ENCODE measurements around the gene SPRN.
"Not testable (repeated sequence)": the region's sequence is repeated elsewhere in the genome, so short reads cannot be mapped to it uniquely, and the experiment has no call there.

The SPRN gene

DNA sequence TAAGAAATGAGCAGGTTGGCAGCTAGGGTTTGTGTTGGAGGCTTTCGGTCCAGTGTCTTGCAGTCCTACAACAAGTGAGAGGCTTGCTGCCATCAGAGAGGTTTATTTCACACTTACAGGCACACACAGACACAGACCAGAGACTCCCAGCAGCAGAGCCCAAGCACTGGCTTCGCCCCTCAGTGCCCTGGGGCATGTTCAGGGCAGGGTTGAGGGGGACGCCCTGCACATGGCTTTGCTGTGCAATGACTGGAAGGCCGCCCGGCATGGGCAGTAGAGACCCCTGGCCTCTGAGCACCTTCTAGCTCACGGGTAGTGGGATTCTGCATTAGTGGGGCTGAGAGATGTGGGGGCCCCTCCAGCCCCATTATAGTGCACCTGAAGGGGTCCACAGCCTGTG is 3.8 kb downstream of the SPRN start:
- Histone ChIP-seq H3K4me1 (ENCODE audit: control insufficient read depth, insufficient read depth, low read length) (peaks cover 2% of the 10 kb centered on the region; the same call in 1 of the 2 replicates), H3K4me3 (ENCODE audit: low read length) (no peak overlapping the region), H3K27ac (ENCODE audit: low read length) (no peak overlapping the region), H3K9me3 (ENCODE audit: control insufficient read depth, insufficient read depth, low read length) (no peaks in the 10 kb centered on the region), H3K27me3 (ENCODE audit: control insufficient read depth, insufficient read depth, low read length) (no peaks in the 10 kb centered on the region), H3K36me3 (ENCODE audit: control insufficient read depth, insufficient read depth, low read length) (peaks cover 10% of the 10 kb centered on the region; the same call in 1 of the 2 replicates)
- DNase-seq (ENCODE audit: low read depth, low spot score): no peak
- WGBS (ENCODE audit: insufficient coverage, insufficient read length): no CpG with 5 or more reads among the region's 6 CpGs

DNA sequence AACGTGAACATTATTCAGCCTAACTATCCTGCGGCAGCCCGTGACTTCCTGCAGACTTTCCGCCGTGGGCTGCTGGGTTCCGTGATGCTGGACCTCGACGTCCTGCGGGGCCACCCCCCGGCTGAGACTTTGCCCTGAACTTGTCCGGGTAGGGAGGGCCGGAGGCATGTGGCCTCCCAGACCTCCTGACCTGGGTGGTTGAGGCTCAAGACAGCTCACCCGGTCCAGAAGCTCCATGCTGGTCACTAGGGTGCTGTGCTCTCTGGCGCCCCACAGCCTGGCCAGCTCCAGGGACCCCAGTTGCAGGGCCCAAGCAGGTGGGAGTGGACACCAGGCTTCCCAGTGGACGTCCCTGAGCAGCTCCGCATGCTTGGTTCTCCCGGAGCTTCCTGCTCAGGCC is 4.4 kb downstream of the SPRN start:
- no CpG with 5 or more reads among the region's 17 CpGs for WGBS (ENCODE audit: insufficient coverage, insufficient read length)

DNA sequence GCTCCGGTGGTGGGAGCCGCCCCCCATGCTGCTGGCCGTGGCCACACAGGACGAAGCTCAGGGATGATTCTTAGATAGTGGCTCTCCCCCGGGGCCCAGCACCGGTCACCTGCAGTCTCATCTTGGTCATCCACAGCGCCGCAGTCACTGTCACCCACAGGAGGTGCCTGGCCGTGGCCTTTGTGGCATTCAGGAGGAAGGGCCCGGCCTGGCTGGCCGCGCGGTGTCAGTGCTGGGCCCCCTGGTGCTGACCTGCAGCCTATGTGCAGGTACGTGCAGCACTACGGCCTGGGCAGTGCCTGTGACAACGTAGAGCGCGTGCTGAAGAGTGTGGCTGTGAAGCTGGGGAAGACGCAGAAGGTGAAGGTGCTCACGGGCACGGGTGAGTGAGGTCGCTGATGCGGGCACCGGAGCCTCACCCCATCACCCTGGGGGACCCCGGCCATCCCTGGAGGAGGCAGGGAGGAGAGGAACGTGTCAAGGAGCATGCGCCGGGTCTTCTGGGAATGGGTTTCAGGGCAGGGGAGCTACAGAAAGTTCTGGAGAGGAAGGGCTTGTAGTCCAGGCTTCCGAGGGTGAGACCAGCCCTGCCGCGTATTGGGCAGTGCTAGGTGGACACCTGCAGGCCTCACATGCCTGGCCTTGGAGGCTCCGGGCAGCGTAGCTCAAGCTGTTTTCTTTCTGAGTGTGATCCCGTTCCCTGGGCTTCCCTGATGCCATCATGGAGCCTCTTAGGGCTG is 5.0 kb downstream of the SPRN start:
- H3K36me3 ChIP-seq (ENCODE audit: control insufficient read depth, insufficient read depth, low read length): peaks cover 10% of the 10 kb centered on the region; the same call in 1 of the 2 replicates
- WGBS (ENCODE audit: insufficient coverage, insufficient read length): no CpG with 5 or more reads among the region's 34 CpGs
- no peaks in the 10 kb centered on the region for H3K9me3 ChIP-seq (ENCODE audit: control insufficient read depth, insufficient read depth, low read length)
- H3K4me1 ChIP-seq (ENCODE audit: control insufficient read depth, insufficient read depth, low read length): peaks cover 2% of the 10 kb centered on the region; the same call in 1 of the 2 replicates
- no peak overlapping the region; the same call in 1 of the 2 replicates for H3K4me3 ChIP-seq (ENCODE audit: low read length)
- no peaks in the 10 kb centered on the region for H3K27me3 ChIP-seq (ENCODE audit: control insufficient read depth, insufficient read depth, low read length)
- H3K27ac ChIP-seq (ENCODE audit: low read length): no peak overlapping the region
- no peak for DNase-seq (ENCODE audit: low read depth, low spot score)

More for the DNA sequence above, 4.4 kb downstream of the SPRN start:
- Histone ChIP-seq H3K27me3 (ENCODE audit: control insufficient read depth, insufficient read depth, low read length) (no peaks in the 10 kb centered on the region), H3K36me3 (ENCODE audit: control insufficient read depth, insufficient read depth, low read length) (peaks cover 10% of the 10 kb centered on the region; the same call in 1 of the 2 replicates), H3K4me3 (ENCODE audit: low read length) (no peak overlapping the region), H3K9me3 (ENCODE audit: control insufficient read depth, insufficient read depth, low read length) (no peaks in the 10 kb centered on the region), H3K27ac (ENCODE audit: low read length) (no peak overlapping the region), H3K4me1 (ENCODE audit: control insufficient read depth, insufficient read depth, low read length) (peaks cover 2% of the 10 kb centered on the region; the same call in 1 of the 2 replicates)
- no peak for DNase-seq (ENCODE audit: low read depth, low spot score)

DNA sequence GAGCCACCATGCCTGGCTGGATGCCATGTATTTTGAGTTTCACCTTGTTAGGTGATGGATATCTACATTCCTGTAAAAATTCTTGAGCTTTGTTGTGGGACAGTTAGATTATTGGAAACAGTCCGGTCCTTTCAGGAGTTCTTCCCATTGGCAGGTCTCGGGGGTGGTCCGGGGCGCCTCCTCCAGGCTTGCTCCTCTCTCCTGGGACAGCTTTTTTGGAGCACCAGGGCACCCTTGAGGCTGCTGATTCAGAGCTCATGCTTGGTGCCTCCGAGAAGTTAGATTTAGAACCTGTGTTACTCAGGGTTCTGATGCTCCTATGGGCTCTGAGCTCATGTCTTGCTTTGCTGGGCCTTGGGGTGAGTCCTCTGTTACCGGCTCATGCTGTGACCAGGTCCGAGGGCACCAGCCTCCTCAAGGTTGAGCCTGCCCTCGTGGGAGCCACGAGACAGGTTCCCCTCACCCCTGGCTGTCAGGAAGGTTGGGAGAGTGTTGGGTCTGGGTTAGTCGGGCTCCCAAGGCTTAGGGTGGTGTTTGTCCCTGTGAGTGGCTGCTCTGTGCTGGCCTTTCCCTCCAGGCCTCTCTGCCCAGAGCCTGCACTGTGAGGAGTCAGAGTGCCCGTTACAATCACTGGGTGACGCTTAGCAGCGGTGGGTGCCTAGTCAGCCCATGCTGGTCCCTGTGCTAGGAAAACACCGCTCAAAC is 6.0 kb downstream of the SPRN start:
- peaks cover 10% of the 10 kb centered on the region; the same call in 1 of the 2 replicates for H3K36me3 ChIP-seq (ENCODE audit: control insufficient read depth, insufficient read depth, low read length)
- no peak overlapping the region for H3K27ac ChIP-seq (ENCODE audit: low read length)
- H3K4me3 ChIP-seq (ENCODE audit: low read length): no peak overlapping the region
- H3K4me1 ChIP-seq (ENCODE audit: control insufficient read depth, insufficient read depth, low read length): peaks cover 2% of the 10 kb centered on the region; the same call in 1 of the 2 replicates
- DNase-seq (ENCODE audit: low read depth, low spot score): no peak
- WGBS (ENCODE audit: insufficient coverage, insufficient read length): no CpG with 5 or more reads among the region's 14 CpGs
- H3K9me3 ChIP-seq (ENCODE audit: control insufficient read depth, insufficient read depth, low read length): no peaks in the 10 kb centered on the region
- no peaks in the 10 kb centered on the region for H3K27me3 ChIP-seq (ENCODE audit: control insufficient read depth, insufficient read depth, low read length)

DNA sequence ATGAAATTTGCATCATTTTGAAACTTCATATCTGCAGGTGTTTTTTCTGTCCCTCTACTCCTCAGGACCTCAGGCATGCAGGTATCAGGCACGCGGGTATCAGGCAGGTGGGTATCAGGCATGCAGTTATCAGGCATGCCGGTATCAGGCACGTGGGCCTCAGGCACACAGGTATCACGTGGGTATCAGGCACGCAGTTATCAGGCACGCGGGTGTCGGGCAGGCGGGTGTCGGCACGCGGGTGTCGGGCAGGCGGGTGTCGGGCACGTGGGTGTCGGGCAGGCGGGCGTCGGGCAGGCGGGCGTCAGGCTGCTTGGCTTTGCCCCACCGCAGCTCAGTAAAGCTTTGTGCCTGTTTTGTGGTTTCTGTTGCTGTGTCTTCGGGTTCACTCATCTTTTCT is 8.7 kb downstream of the SPRN start:
- WGBS (ENCODE audit: insufficient coverage, insufficient read length): no CpG with 5 or more reads among the region's 25 CpGs
- H3K27ac ChIP-seq (ENCODE audit: low read length): no peak overlapping the region
- no peak overlapping the region for H3K4me3 ChIP-seq (ENCODE audit: low read length)
- no peaks in the 10 kb centered on the region; the same call in 1 of the 2 replicates for H3K4me1 ChIP-seq (ENCODE audit: control insufficient read depth, insufficient read depth, low read length)
- DNase-seq (ENCODE audit: low read depth, low spot score): no peak
- H3K9me3 ChIP-seq (ENCODE audit: control insufficient read depth, insufficient read depth, low read length): no peaks in the 10 kb centered on the region
- no peaks in the 10 kb centered on the region for H3K27me3 ChIP-seq (ENCODE audit: control insufficient read depth, insufficient read depth, low read length)
- H3K36me3 ChIP-seq (ENCODE audit: control insufficient read depth, insufficient read depth, low read length): peaks cover 10% of the 10 kb centered on the region

DNA sequence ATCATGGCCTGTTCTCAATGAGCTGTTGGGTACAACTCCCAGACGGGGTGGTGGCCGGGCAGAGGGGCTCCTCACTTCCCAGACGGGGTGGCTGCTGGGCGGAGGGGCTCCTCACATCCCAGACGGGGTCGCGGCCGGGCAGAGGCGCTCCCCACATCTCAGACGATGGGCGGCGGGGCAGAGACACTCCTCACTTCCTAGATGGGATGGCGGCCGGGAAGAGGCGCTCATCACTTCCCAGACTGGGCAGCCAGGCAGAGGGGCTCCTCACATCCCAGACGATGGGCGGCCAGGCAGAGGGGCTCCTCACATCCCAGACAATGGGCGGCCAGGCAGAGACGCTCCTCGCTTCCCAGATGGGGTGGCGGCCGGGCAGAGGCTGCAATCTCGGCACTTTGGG is 10.0 kb downstream of the SPRN start:
- H3K27me3 ChIP-seq (ENCODE audit: control insufficient read depth, insufficient read depth, low read length); H3K36me3 ChIP-seq (ENCODE audit: control insufficient read depth, insufficient read depth, low read length); H3K4me1 ChIP-seq (ENCODE audit: control insufficient read depth, insufficient read depth, low read length); H3K4me3 ChIP-seq (ENCODE audit: low read length); H3K27ac ChIP-seq (ENCODE audit: low read length); H3K9me3 ChIP-seq (ENCODE audit: control insufficient read depth, insufficient read depth, low read length); DNase-seq (ENCODE audit: low read depth, low spot score): not testable (repeated sequence)
- no CpG with 5 or more reads among the region's 23 CpGs for WGBS (ENCODE audit: insufficient coverage, insufficient read length)

GRCh38 chr10:133412381-133412711 is 12.1 kb downstream of the SPRN start:
- DNase-seq (ENCODE audit: low read depth, low spot score): no peak
- H3K4me1 ChIP-seq (ENCODE audit: control insufficient read depth, insufficient read depth, low read length): no peaks in the 10 kb centered on the region
- H3K36me3 ChIP-seq (ENCODE audit: control insufficient read depth, insufficient read depth, low read length): peaks cover 4% of the 10 kb centered on the region; the same call in 1 of the 2 replicates
- no peaks in the 10 kb centered on the region for H3K27me3 ChIP-seq (ENCODE audit: control insufficient read depth, insufficient read depth, low read length)
- H3K4me3 ChIP-seq (ENCODE audit: low read length): no peak overlapping the region
- H3K9me3 ChIP-seq (ENCODE audit: control insufficient read depth, insufficient read depth, low read length): no peaks in the 10 kb centered on the region
- no peak overlapping the region for H3K27ac ChIP-seq (ENCODE audit: low read length)

DNA sequence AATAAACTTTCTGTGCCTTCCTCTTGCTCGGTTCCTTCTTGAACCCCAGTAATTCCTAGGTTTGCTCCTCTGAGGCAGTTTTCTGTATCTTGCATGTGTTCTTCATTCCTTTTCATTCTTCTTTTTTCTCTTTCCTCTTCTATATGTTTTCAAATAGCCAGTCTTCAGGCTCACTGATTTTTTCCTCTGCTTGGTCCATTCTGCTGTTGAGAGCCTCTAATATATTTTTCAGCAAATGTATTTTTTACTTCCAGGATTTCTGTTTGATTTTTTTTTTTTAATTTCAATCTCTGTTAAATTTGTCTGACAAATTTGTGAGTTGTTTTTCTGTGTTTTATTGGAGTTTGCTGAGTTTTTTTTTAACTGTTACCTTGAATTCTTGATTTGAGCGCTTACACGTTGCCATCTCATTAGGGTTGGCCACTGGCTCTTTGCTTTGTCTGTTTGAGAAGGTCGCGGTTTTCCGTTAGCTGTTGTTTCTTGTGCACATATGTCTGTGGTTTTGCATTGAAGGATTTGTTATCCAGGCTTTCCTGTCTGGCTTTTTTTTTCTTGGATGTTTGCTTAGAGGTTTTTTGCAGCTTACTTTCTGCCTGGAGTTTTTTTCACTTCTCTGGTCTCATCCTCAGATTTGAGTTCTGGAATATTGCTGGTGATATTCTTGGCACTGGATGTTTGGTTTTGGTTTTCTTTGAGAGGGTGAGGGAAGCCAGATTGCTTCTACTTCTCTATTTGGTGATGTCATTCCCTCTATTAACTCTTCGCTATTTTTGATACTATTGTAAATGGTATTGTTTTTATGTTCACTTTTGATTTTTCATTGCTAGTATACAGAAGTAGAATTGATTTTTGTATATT is 12.7 kb downstream of the SPRN start:
- no CpG with 5 or more reads among the region's 7 CpGs for WGBS (ENCODE audit: insufficient coverage, insufficient read length)

DNA sequence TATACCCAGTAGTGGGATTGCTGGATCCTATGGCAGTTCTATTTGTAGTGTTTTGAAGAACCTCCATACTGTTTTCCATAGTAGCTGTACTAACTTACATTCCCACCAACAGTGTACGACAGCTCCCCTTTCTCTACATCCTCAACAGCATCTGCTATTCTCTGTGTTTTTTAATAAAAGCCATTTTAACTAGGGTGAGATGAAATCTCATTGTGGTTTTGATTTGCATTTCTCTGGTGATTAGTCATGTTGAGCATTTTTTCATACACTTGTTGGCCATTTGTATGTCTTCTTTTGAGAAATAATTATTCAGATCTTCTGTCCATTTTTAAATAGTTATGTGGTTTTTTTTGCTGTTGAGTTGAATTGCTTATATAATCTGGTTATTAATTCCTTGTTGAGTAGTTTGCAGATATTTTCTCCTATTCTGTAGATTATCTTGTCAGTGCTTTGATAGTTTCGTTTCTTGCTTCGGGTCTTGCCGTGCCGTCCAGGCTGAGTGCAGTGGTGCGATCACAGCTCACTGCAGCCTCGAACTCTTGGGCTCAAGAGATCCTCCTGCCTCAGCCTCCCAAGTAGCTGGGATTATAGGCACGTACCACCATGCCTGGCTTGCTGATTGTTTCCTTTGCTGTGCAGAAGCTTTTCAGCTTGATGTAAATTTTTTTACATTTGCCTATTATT is 18.4 kb downstream of the SPRN start:
- no peaks in the 10 kb centered on the region for H3K27me3 ChIP-seq (ENCODE audit: control insufficient read depth, insufficient read depth, low read length)
- peaks cover 12% of the 10 kb centered on the region for H3K36me3 ChIP-seq (ENCODE audit: control insufficient read depth, insufficient read depth, low read length)

More for the DNA sequence above, 12.7 kb downstream of the SPRN start:
- DNase-seq (ENCODE audit: low read depth, low spot score): no peak
- Histone ChIP-seq H3K27me3 (ENCODE audit: control insufficient read depth, insufficient read depth, low read length) (no peaks in the 10 kb centered on the region), H3K27ac (ENCODE audit: low read length) (no peak overlapping the region), H3K9me3 (ENCODE audit: control insufficient read depth, insufficient read depth, low read length) (no peaks in the 10 kb centered on the region), H3K4me1 (ENCODE audit: control insufficient read depth, insufficient read depth, low read length) (no peaks in the 10 kb centered on the region), H3K36me3 (ENCODE audit: control insufficient read depth, insufficient read depth, low read length) (peaks cover 4% of the 10 kb centered on the region; the same call in 1 of the 2 replicates), H3K4me3 (ENCODE audit: low read length) (no peak overlapping the region)

DNA sequence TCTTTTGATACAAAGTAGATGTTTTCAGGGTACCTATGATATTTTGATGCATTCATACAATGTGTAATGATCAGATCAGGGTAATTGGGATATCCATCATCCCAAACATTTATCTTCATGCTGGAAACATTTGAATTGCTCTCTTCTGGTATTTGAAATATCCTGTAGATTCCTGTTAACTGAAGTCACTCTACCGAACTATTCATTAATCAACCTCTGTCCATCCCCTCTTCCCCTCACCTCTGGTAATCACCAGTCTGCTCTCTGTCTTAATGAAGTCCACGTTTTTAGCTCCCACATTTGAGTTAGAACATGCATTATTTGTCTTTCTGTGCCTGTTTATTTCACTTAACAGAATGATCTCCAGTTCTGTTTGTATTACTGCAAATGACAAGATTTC is 19.2 kb downstream of the SPRN start:
- DNase-seq (ENCODE audit: low read depth, low spot score): no peak
- Histone ChIP-seq H3K36me3 (ENCODE audit: control insufficient read depth, insufficient read depth, low read length) (peaks cover 12% of the 10 kb centered on the region), H3K9me3 (ENCODE audit: control insufficient read depth, insufficient read depth, low read length) (no peaks in the 10 kb centered on the region), H3K4me1 (ENCODE audit: control insufficient read depth, insufficient read depth, low read length) (no peaks in the 10 kb centered on the region; the same call in 1 of the 2 replicates), H3K4me3 (ENCODE audit: low read length) (no peak overlapping the region), H3K27me3 (ENCODE audit: control insufficient read depth, insufficient read depth, low read length) (no peaks in the 10 kb centered on the region), H3K27ac (ENCODE audit: low read length) (no peak overlapping the region)
- no CpG with 5 or more reads among the region's 2 CpGs for WGBS (ENCODE audit: insufficient coverage, insufficient read length)

More for the DNA sequence above, 18.4 kb downstream of the SPRN start:
- no CpG with 5 or more reads among the region's 8 CpGs for WGBS (ENCODE audit: insufficient coverage, insufficient read length)
- Histone ChIP-seq H3K4me3 (ENCODE audit: low read length) (no peak overlapping the region), H3K27ac (ENCODE audit: low read length) (no peak overlapping the region), H3K9me3 (ENCODE audit: control insufficient read depth, insufficient read depth, low read length) (no peaks in the 10 kb centered on the region), H3K4me1 (ENCODE audit: control insufficient read depth, insufficient read depth, low read length) (no peaks in the 10 kb centered on the region; the same call in 1 of the 2 replicates)
- DNase-seq (ENCODE audit: low read depth, low spot score): no peak
